ENCODE data around the gene MRPL27. TPM values are rescaled to one million over a fixed set of nuclear protein-coding genes. Genes with fewer than 3 reads are reported as not detected.

The MRPL27 gene
- total RNA-seq, 1 donor from 2014 or later, result 57.5 TPM

- H3K9me3 Mint-ChIP-seq, result no peaks in the 10 kb centered on the region
- no peaks in the 10 kb centered on the region for H3K4me1 Mint-ChIP-seq
- no peak overlapping the region for H3K27ac Mint-ChIP-seq
- TF ChIP-seq, protein P1, sequence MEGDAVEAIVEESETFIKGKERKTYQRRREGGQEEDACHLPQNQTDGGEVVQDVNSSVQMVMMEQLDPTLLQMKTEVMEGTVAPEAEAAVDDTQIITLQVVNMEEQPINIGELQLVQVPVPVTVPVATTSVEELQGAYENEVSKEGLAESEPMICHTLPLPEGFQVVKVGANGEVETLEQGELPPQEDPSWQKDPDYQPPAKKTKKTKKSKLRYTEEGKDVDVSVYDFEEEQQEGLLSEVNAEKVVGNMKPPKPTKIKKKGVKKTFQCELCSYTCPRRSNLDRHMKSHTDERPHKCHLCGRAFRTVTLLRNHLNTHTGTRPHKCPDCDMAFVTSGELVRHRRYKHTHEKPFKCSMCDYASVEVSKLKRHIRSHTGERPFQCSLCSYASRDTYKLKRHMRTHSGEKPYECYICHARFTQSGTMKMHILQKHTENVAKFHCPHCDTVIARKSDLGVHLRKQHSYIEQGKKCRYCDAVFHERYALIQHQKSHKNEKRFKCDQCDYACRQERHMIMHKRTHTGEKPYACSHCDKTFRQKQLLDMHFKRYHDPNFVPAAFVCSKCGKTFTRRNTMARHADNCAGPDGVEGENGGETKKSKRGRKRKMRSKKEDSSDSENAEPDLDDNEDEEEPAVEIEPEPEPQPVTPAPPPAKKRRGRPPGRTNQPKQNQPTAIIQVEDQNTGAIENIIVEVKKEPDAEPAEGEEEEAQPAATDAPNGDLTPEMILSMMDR (IDR thresholded peaks at IDR 0.05; ENCODE audit: unreplicated experiment), result no peak
- no peaks in the 10 kb centered on the region for H3K27me3 Mint-ChIP-seq (ENCODE audit: low read depth)
- H3K36me3 Mint-ChIP-seq, result peaks cover 31% of the 10 kb centered on the region
- H3K4me3 Mint-ChIP-seq, result no peak overlapping the region
- DNase-seq (ENCODE audit: low spot score in 2 of 2, unreplicated experiment in 2 of 2), result no peak
Measured at GRCh38 chr17:50381260-50381815, 8.4 kb upstream of the MRPL27 start.

- Mint-ChIP-seq H3K36me3 (peaks cover 31% of the 10 kb centered on the region), H3K27ac (no peak overlapping the region), H3K27me3 (ENCODE audit: low read depth) (no peaks in the 10 kb centered on the region), H3K9me3 (no peaks in the 10 kb centered on the region), H3K4me1 (no peaks in the 10 kb centered on the region), H3K4me3 (no peak overlapping the region)
- no peak for DNase-seq (ENCODE audit: low spot score in 2 of 2, unreplicated experiment in 2 of 2)
- TF ChIP-seq, protein P1 (IDR thresholded peaks at IDR 0.05; ENCODE audit: unreplicated experiment), result no peak
Measured at GRCh38 chr17:50380369-50381259, 7.6 kb upstream of the MRPL27 start.

- Mint-ChIP-seq H3K27ac (no peak overlapping the region), H3K9me3 (no peaks in the 10 kb centered on the region), H3K27me3 (ENCODE audit: low read depth) (no peaks in the 10 kb centered on the region)
Measured at GRCh38 chr17:50379351-50380132, 6.6 kb upstream of the MRPL27 start.

GRCh38 chr17:50375858-50376538 is 3.0 kb upstream of the MRPL27 start:
- TF ChIP-seq, protein P1 (IDR thresholded peaks at IDR 0.05; ENCODE audit: unreplicated experiment), result no peak
- no peaks in the 10 kb centered on the region for H3K9me3 Mint-ChIP-seq
- no peak for DNase-seq (ENCODE audit: low spot score in 2 of 2, unreplicated experiment in 2 of 2)
- no peak overlapping the region for H3K4me3 Mint-ChIP-seq
- H3K27me3 Mint-ChIP-seq (ENCODE audit: low read depth), result no peaks in the 10 kb centered on the region
- H3K4me1 Mint-ChIP-seq, result peaks cover 20% of the 10 kb centered on the region
- H3K36me3 Mint-ChIP-seq, result peaks cover 3% of the 10 kb centered on the region
- H3K27ac Mint-ChIP-seq, result no peak overlapping the region

More at GRCh38 chr17:50379351-50380132, 6.6 kb upstream of the MRPL27 start:
- Mint-ChIP-seq H3K4me1 (no peaks in the 10 kb centered on the region), H3K4me3 (no peak overlapping the region), H3K36me3 (peaks cover 20% of the 10 kb centered on the region)
- no peak for DNase-seq (ENCODE audit: low spot score in 2 of 2, unreplicated experiment in 2 of 2)
- TF ChIP-seq, protein P1 (IDR thresholded peaks at IDR 0.05; ENCODE audit: unreplicated experiment), result no peak

DNA sequence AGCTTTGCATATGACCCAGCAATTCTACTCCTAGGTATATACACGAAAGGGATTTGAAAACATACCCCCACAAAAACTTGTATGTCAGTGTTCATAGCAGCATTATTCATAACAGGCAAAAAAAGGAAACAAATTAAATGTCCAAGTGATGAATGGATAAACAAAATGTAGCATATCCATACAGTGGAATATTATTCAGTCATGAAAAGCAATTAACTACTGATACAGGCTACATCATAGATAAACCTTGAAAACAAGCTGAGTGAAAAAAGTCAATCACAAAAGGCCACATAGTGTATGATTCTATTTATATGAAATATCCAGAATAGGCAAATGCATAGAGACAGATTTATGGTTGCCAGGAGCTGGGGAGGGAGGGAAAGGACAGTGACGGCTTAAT is 721 bp upstream of the MRPL27 start:
- H3K9me3 Mint-ChIP-seq, result no peaks in the 10 kb centered on the region
- H3K36me3 Mint-ChIP-seq, result peaks cover 8% of the 10 kb centered on the region
- TF ChIP-seq, protein P1 (IDR thresholded peaks at IDR 0.05; ENCODE audit: unreplicated experiment), result no peak
- H3K27ac Mint-ChIP-seq, result no peak overlapping the region
- no peak for DNase-seq (ENCODE audit: low spot score in 2 of 2, unreplicated experiment in 2 of 2)
- H3K4me1 Mint-ChIP-seq, result peaks cover 20% of the 10 kb centered on the region
- peak overlapping the region; percentile 99 for H3K4me3 Mint-ChIP-seq
- H3K27me3 Mint-ChIP-seq (ENCODE audit: low read depth), result no peaks in the 10 kb centered on the region

All from mesothelial cell of epicardium (in vitro differentiated cells).